Measurements from ENCODE around the gene ATP2B2.

Gene ATP2B2

GRCh38 chr3:10448544-10448943, 56.8 kb downstream of the ATP2B2 start:
- Histone ChIP-seq H2AK5ac (ENCODE audit: low read length, severe bottlenecking) (no peak overlapping the region), H3K4me3 (ENCODE audit: insufficient read depth in 1 of 2, low read depth in 1 of 2, low read length in 2 of 2) (no peak overlapping the region), H4K8ac (ENCODE audit: low read length) (no peak overlapping the region), H3K4me2 (ENCODE audit: low read length, poor library complexity, severe bottlenecking) (no peak overlapping the region), H3K4me1 (ENCODE audit: control insufficient read depth, insufficient read depth, low read depth, low read length) (peaks cover 4% of the 10 kb centered on the region), H3K36me3 (ENCODE audit: control insufficient read depth in 1 of 2, insufficient read depth in 2 of 2, low read depth in 1 of 2, low read length in 2 of 2) (no peaks in the 10 kb centered on the region), H3K4ac (ENCODE audit: low read depth in 1 of 2, low read length in 2 of 2) (no peak overlapping the region), H3K9ac (ENCODE audit: low read length) (no peak overlapping the region), H3K79me1 (replicated peaks; ENCODE audit: low read length, poor library complexity, severe bottlenecking) (no peaks in the 10 kb centered on the region), H3K23ac (ENCODE audit: low read length in 2 of 2) (no peak overlapping the region), H2BK15ac (ENCODE audit: low read depth, poor library complexity, severe bottlenecking) (no peak overlapping the region), H3K18ac (ENCODE audit: low read depth in 1 of 2, low read length in 2 of 2) (no peak overlapping the region), H2BK5ac (ENCODE audit: low read depth, low read length, poor library complexity, severe bottlenecking) (no peak overlapping the region), H2BK120ac (ENCODE audit: low read depth, low read length) (no peak overlapping the region), H2AFZ (ENCODE audit: low read depth, low read length) (no peak overlapping the region), H2BK12ac (ENCODE audit: low read length in 2 of 2) (no peak overlapping the region), H3K14ac (ENCODE audit: low read length in 2 of 2) (no peak overlapping the region), H3K9me3 (ENCODE audit: control insufficient read depth, low read length) (no peaks in the 10 kb centered on the region), H4K91ac (ENCODE audit: low read length) (no peak overlapping the region), H3K27me3 (ENCODE audit: control insufficient read depth in 1 of 2, insufficient read depth in 1 of 2, low read length in 2 of 2) (peaks cover 52 to 76% of the 10 kb centered on the region in 2 experiments), H3K27ac (ENCODE audit: low read length, poor library complexity, severe bottlenecking) (no peak overlapping the region)
- WGBS: 86% methylated on average over 3 of the region's 3 CpGs
- DNase-seq: no peak

- Histone ChIP-seq H2AFZ (ENCODE audit: low read depth, low read length) (no peak overlapping the region), H3K18ac (ENCODE audit: low read depth in 1 of 2, low read length in 2 of 2) (no peak overlapping the region), H2AK5ac (ENCODE audit: low read length, severe bottlenecking) (no peak overlapping the region), H3K79me1 (replicated peaks; ENCODE audit: low read length, poor library complexity, severe bottlenecking) (no peaks in the 10 kb centered on the region), H2BK12ac (ENCODE audit: low read length in 2 of 2) (no peak overlapping the region), H4K8ac (ENCODE audit: low read length) (no peak overlapping the region), H3K14ac (ENCODE audit: low read length in 2 of 2) (peak overlapping the region in 1 of 2 experiments; percentile 62), H2BK15ac (ENCODE audit: low read depth, poor library complexity, severe bottlenecking) (no peak overlapping the region), H3K36me3 (ENCODE audit: control insufficient read depth in 1 of 2, insufficient read depth in 2 of 2, low read depth in 1 of 2, low read length in 2 of 2) (no peaks in the 10 kb centered on the region), H3K4ac (ENCODE audit: low read depth in 1 of 2, low read length in 2 of 2) (no peak overlapping the region), H3K4me2 (ENCODE audit: low read length, poor library complexity, severe bottlenecking) (no peak overlapping the region), H2BK120ac (ENCODE audit: low read depth, low read length) (no peak overlapping the region), H4K91ac (ENCODE audit: low read length) (no peak overlapping the region), H3K9me3 (ENCODE audit: control insufficient read depth, low read length) (no peaks in the 10 kb centered on the region), H2BK5ac (ENCODE audit: low read depth, low read length, poor library complexity, severe bottlenecking) (no peak overlapping the region), H3K23ac (ENCODE audit: low read length in 2 of 2) (no peak overlapping the region), H3K4me3 (ENCODE audit: insufficient read depth in 1 of 2, low read depth in 1 of 2, low read length in 2 of 2) (no peak overlapping the region), H3K27me3 (ENCODE audit: control insufficient read depth in 1 of 2, insufficient read depth in 1 of 2, low read length in 2 of 2) (peaks cover 49 to 67% of the 10 kb centered on the region in 2 experiments), H3K27ac (ENCODE audit: low read length, poor library complexity, severe bottlenecking) (no peak overlapping the region), H3K9ac (ENCODE audit: low read length) (no peak overlapping the region), H3K4me1 (ENCODE audit: control insufficient read depth, insufficient read depth, low read depth, low read length) (peaks cover 4% of the 10 kb centered on the region)
- no peak for DNase-seq
- 76% methylated on average over 6 of the region's 6 CpGs for WGBS
Measured at GRCh38 chr3:10447527-10448260, 57.7 kb downstream of the ATP2B2 start.

- no peak overlapping the region for H4K91ac ChIP-seq (ENCODE audit: low read length)
- H3K36me3 ChIP-seq (ENCODE audit: control insufficient read depth in 1 of 2, insufficient read depth in 2 of 2, low read depth in 1 of 2, low read length in 2 of 2): no peaks in the 10 kb centered on the region
Measured at GRCh38 chr3:10447110-10447509, 58.3 kb downstream of the ATP2B2 start.

GRCh38 chr3:10445561-10446175, 59.7 kb downstream of the ATP2B2 start:
- DNase-seq: peak; percentile 14
- Histone ChIP-seq H3K79me1 (replicated peaks; ENCODE audit: low read length, poor library complexity, severe bottlenecking) (no peaks in the 10 kb centered on the region), H2AFZ (ENCODE audit: low read depth, low read length) (no peak overlapping the region), H3K9me3 (ENCODE audit: control insufficient read depth, low read length) (no peaks in the 10 kb centered on the region), H2BK5ac (ENCODE audit: low read depth, low read length, poor library complexity, severe bottlenecking) (no peak overlapping the region), H3K4me1 (ENCODE audit: control insufficient read depth, insufficient read depth, low read depth, low read length) (peaks cover 5% of the 10 kb centered on the region), H3K27me3 (ENCODE audit: control insufficient read depth in 1 of 2, insufficient read depth in 1 of 2, low read length in 2 of 2) (peaks cover 29 to 47% of the 10 kb centered on the region in 2 experiments), H4K8ac (ENCODE audit: low read length) (no peak overlapping the region), H2BK15ac (ENCODE audit: low read depth, poor library complexity, severe bottlenecking) (no peak overlapping the region), H3K23ac (ENCODE audit: low read length in 2 of 2) (no peak overlapping the region), H3K9ac (ENCODE audit: low read length) (no peak overlapping the region), H3K4me2 (ENCODE audit: low read length, poor library complexity, severe bottlenecking) (no peak overlapping the region), H4K91ac (ENCODE audit: low read length) (no peak overlapping the region), H3K18ac (ENCODE audit: low read depth in 1 of 2, low read length in 2 of 2) (no peak overlapping the region), H2AK5ac (ENCODE audit: low read length, severe bottlenecking) (no peak overlapping the region), H3K4me3 (ENCODE audit: insufficient read depth in 1 of 2, low read depth in 1 of 2, low read length in 2 of 2) (no peak overlapping the region), H2BK120ac (ENCODE audit: low read depth, low read length) (no peak overlapping the region), H3K14ac (ENCODE audit: low read length in 2 of 2) (no peak overlapping the region), H3K36me3 (ENCODE audit: control insufficient read depth in 1 of 2, insufficient read depth in 2 of 2, low read depth in 1 of 2, low read length in 2 of 2) (no peaks in the 10 kb centered on the region), H3K27ac (ENCODE audit: low read length, poor library complexity, severe bottlenecking) (no peak overlapping the region), H2BK12ac (ENCODE audit: low read length in 2 of 2) (no peak overlapping the region), H3K4ac (ENCODE audit: low read depth in 1 of 2, low read length in 2 of 2) (no peak overlapping the region)
- 46% methylated on average over 7 of the region's 9 CpGs for WGBS

More at GRCh38 chr3:10447110-10447509, 58.3 kb downstream of the ATP2B2 start:
- Histone ChIP-seq H3K4me1 (ENCODE audit: control insufficient read depth, insufficient read depth, low read depth, low read length) (peaks cover 4% of the 10 kb centered on the region), H3K4ac (ENCODE audit: low read depth in 1 of 2, low read length in 2 of 2) (no peak overlapping the region), H3K9me3 (ENCODE audit: control insufficient read depth, low read length) (no peaks in the 10 kb centered on the region), H2BK15ac (ENCODE audit: low read depth, poor library complexity, severe bottlenecking) (no peak overlapping the region), H3K18ac (ENCODE audit: low read depth in 1 of 2, low read length in 2 of 2) (no peak overlapping the region), H3K4me2 (ENCODE audit: low read length, poor library complexity, severe bottlenecking) (no peak overlapping the region), H3K23ac (ENCODE audit: low read length in 2 of 2) (no peak overlapping the region), H3K4me3 (ENCODE audit: insufficient read depth in 1 of 2, low read depth in 1 of 2, low read length in 2 of 2) (no peak overlapping the region), H2BK12ac (ENCODE audit: low read length in 2 of 2) (no peak overlapping the region), H3K27ac (ENCODE audit: low read length, poor library complexity, severe bottlenecking) (no peak overlapping the region), H4K8ac (ENCODE audit: low read length) (no peak overlapping the region), H3K79me1 (replicated peaks; ENCODE audit: low read length, poor library complexity, severe bottlenecking) (no peaks in the 10 kb centered on the region), H3K14ac (ENCODE audit: low read length in 2 of 2) (no peak overlapping the region), H2BK120ac (ENCODE audit: low read depth, low read length) (no peak overlapping the region), H2AFZ (ENCODE audit: low read depth, low read length) (no peak overlapping the region), H3K9ac (ENCODE audit: low read length) (no peak overlapping the region), H2AK5ac (ENCODE audit: low read length, severe bottlenecking) (no peak overlapping the region), H3K27me3 (ENCODE audit: control insufficient read depth in 1 of 2, insufficient read depth in 1 of 2, low read length in 2 of 2) (peaks cover 43 to 61% of the 10 kb centered on the region in 2 experiments), H2BK5ac (ENCODE audit: low read depth, low read length, poor library complexity, severe bottlenecking) (no peak overlapping the region)
- no peak for DNase-seq
- 94% methylated on average over 5 of the region's 5 CpGs for WGBS
